GM23338 (cell line): ENCODE results near the gene LRRC27. TPM values are rescaled to one million over a fixed set of nuclear protein-coding genes. Genes with fewer than 3 reads are reported as not detected.

Experiments used
- ATAC-seq: fragments of 200-7000 bp; cut with Tn5 transposase; 3 replicates; pipeline ENCODE4 v1.9.1; 2020
- DNase-seq: peaks from one replicate; pipeline ENCODE4 v3.0.0-alpha.2; 2015; ENCODE audit warnings: low spot score
- H2AFZ ChIP-seq: fragments of 200-600 bp; sonication (generic); 2 replicates; pipeline ENCODE4 v1.8.0; 2016; ENCODE audit warnings: antibody characterized with exemption, mild to moderate bottlenecking, moderate library complexity
- H3F3A ChIP-seq: fragments of 200-600 bp; sonication (generic); replicated peaks from 2 replicates; pipeline ENCODE4 v1.8.0; 2017; ENCODE audit warnings: antibody characterized with exemption, mixed run types, low read depth
- H3K27ac ChIP-seq: fragments of 200-600 bp; sonication (generic); 2 replicates; pipeline ENCODE4 v1.6.1; 2016; ENCODE audit warnings: low read depth
- H3K27me3 ChIP-seq: fragments of 200-600 bp; sonication (generic); 2 replicates; pipeline ENCODE4 v1.8.0; 2016; ENCODE audit warnings: mild to moderate bottlenecking, mixed run types, moderate library complexity; ENCODE audit not compliant: insufficient read depth
- H3K36me3 ChIP-seq: fragments of 200-600 bp; sonication (generic); 2 replicates; pipeline ENCODE4 v1.8.0; 2016; ENCODE audit warnings: mild to moderate bottlenecking; ENCODE audit not compliant: insufficient read depth
- H3K4me1 ChIP-seq: fragments of 200-600 bp; sonication (generic); 2 replicates; pipeline ENCODE4 v1.8.0; 2016; ENCODE audit warnings: mild to moderate bottlenecking, moderate library complexity; ENCODE audit not compliant: insufficient read depth
- H3K4me2 ChIP-seq: fragments of 200-600 bp; sonication (generic); 2 replicates; pipeline ENCODE4 v1.7.1; 2017; ENCODE audit warnings: mixed run types
- H3K4me3 ChIP-seq: fragments of 200-600 bp; sonication (generic); 2 replicates; pipeline ENCODE4 v1.6.1; 2016; ENCODE audit warnings: mixed run types
- H3K79me2 ChIP-seq: fragments of 200-600 bp; sonication (generic); replicated peaks from 2 replicates; pipeline ENCODE4 v1.8.0; 2017; ENCODE audit warnings: mild to moderate bottlenecking; ENCODE audit not compliant: insufficient read depth
- H3K9me2 ChIP-seq: fragments of 200-600 bp; sonication (generic); 2 replicates; pipeline ENCODE4 v1.8.0; 2017; ENCODE audit not compliant: insufficient read depth
- H4K20me1 ChIP-seq: fragments of 200-600 bp; sonication (generic); replicated peaks from 2 replicates; pipeline ENCODE4 v1.8.0; 2017; ENCODE audit warnings: mild to moderate bottlenecking; ENCODE audit not compliant: insufficient read depth
- H3K27ac Mint-ChIP-seq: 2 replicates; pipeline ENCODE4 v1.8.0; 2020; ENCODE audit warnings: inconsistent platforms, mild to moderate bottlenecking, moderate library complexity, mixed read lengths
- H3K27me3 Mint-ChIP-seq: 3 replicates; pipeline ENCODE4 v1.8.0; 2022; ENCODE audit warnings: low read depth, mild to moderate bottlenecking, moderate library complexity, mixed read lengths, inconsistent platforms; ENCODE audit not compliant: insufficient read depth, poor library complexity
- H3K36me3 Mint-ChIP-seq: 3 replicates; pipeline ENCODE4 v1.8.0; 2021; ENCODE audit warnings: low read depth, mild to moderate bottlenecking, inconsistent platforms, moderate library complexity, mixed read lengths
- H3K4me1 Mint-ChIP-seq: 3 replicates; pipeline ENCODE4 v1.8.0; 2020; ENCODE audit warnings: mild to moderate bottlenecking, inconsistent platforms, mixed read lengths
- H3K4me3 Mint-ChIP-seq: 3 replicates; pipeline ENCODE4 v1.8.0; 2021; ENCODE audit warnings: moderate library complexity, mild to moderate bottlenecking, inconsistent platforms, mixed read lengths
- H3K9me3 Mint-ChIP-seq: 3 replicates; pipeline ENCODE4 v1.8.0; 2020; ENCODE audit warnings: moderate library complexity, mild to moderate bottlenecking, inconsistent platforms, mixed read lengths
- CREB1 ChIP-seq: fragments of 250-450 bp; sonication (Bioruptor Pico); IDR thresholded peaks from 2 replicates; pipeline ENCODE4 v1.5.0; 2020; ENCODE audit warnings: low read depth, mild to moderate bottlenecking, moderate library complexity
- EZH2phosphoT487 ChIP-seq: fragments of 200-600 bp; sonication (generic); IDR thresholded peaks from one replicate; pipeline ENCODE4 v1.8.1; 2018; ENCODE audit warnings: antibody characterized with exemption; ENCODE audit not compliant: unreplicated experiment
- JUNB ChIP-seq: IDR thresholded peaks from one replicate; pipeline ENCODE4 v1.6.1; 2016; ENCODE audit warnings: antibody characterized with exemption; ENCODE audit not compliant: unreplicated experiment
- NANOG ChIP-seq: IDR thresholded peaks from 2 replicates; pipeline ENCODE4 v1.6.1; 2016; ENCODE audit warnings: antibody characterized with exemption, borderline replicate concordance
- POLR2AphosphoS5 ChIP-seq: IDR thresholded peaks from 2 replicates; pipeline ENCODE4 v1.6.1; 2016; ENCODE audit warnings: antibody characterized with exemption, low read depth
- STAT1 ChIP-seq: IDR thresholded peaks from one replicate; pipeline ENCODE4 v1.6.1; 2016; ENCODE audit warnings: antibody characterized with exemption; ENCODE audit not compliant: unreplicated experiment
- ZNF114 ChIP-seq: fragments of 250-450 bp; sonication (Bioruptor Pico); IDR thresholded peaks from 2 replicates; pipeline ENCODE4 v1.5.0; 2020; ENCODE audit warnings: mild to moderate bottlenecking, moderate library complexity
- ZNF331 ChIP-seq: fragments of 250-450 bp; sonication (Bioruptor Pico); IDR thresholded peaks from 2 replicates; pipeline ENCODE4 v1.5.0; 2020; ENCODE audit warnings: low read depth, mild to moderate bottlenecking, moderate library complexity
- polyA plus RNA-seq: library from polyadenylated mRNA; unstranded; fragments of >200 nt; fragmentation: Nextera tagmentation; extraction: Ambion mirVana; gene quantifications from 2 replicates; pipeline ENCODE4 v1.2.1, GENCODE V29; 2016
- total RNA-seq: library from RNA; depleted of rRNA; stranded (reverse); fragments of >200 nt; shearing (Covaris generic); gene quantifications from 2 replicates; pipeline ENCODE4 v1.2.3, GENCODE V29; 2014
- TF ChIP-seq, protein P1 (sequence below), 2 experiments: fragments of 200-600 bp in 1 of 2; sonication (generic) in 1 of 2; conservative IDR thresholded peaks; 2 replicates each; pipeline versions ENCODE4 v1.5.1 to v1.6.1; 2016 to 2017; ENCODE audit warnings: antibody characterized with exemption in 2 of 2, low read depth in 2 of 2, mild to moderate bottlenecking in 2 of 2, moderate library complexity in 1 of 2
- TF ChIP-seq, protein P2 (sequence below): IDR thresholded peaks from one replicate; pipeline ENCODE4 v1.6.1; 2018; ENCODE audit warnings: antibody characterized with exemption; ENCODE audit not compliant: unreplicated experiment
- TF ChIP-seq, protein P3 (sequence below): IDR thresholded peaks from 2 replicates; pipeline ENCODE4 v1.6.1; 2016; ENCODE audit warnings: antibody characterized with exemption
- TF ChIP-seq, protein P4 (sequence below): fragments of 250-450 bp; sonication (Bioruptor Pico); IDR thresholded peaks from 2 replicates; pipeline ENCODE4 v1.5.0; 2020; ENCODE audit warnings: mild to moderate bottlenecking, moderate library complexity

Gene LRRC27
- total and polyA plus RNA-seq, 2 experiments from 2014 or later = 2.9 to 3.5 TPM

DNA sequence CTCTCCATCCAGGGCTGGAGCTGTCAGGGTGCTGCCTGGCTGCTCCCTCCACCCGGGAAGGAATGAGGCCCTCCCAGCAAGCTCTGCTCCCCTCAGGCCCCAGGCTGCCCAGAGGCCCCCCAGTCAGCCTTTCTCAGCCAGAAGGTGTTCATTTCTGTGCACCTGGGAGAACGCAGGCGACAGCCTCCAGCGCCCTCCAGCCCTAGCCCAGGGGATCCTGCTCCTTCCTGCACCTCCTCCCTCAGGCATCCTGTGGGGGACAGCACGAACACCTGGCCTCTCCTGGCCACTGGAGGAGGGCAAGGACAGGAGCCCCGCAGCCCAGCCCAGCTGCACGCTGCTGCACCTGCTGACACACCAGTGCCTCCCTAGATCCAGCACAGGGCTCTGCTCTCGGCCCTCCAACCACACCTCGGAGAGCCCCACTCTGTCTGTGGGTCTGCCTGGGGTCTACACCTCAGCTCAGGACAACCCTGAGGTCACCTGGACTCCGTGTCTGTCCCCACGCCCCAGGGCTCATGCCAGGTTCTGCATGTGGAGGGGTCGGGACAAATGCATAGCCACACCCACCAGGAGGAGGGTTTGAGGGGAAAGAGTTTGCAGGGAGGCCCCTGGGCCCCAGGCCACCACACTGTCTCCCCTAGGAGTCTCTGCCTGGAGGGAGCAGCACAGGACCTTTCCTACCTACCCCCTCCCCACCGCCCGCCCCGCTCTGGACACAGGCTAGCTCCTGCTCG, 57.6 kb downstream of the LRRC27 start:
- Mint-ChIP-seq H3K4me1 (peaks cover 6% of the 10 kb centered on the region), H3K27ac (no peak overlapping the region), H3K27me3 (peaks cover 14% of the 10 kb centered on the region), H3K36me3 (peaks cover 3% of the 10 kb centered on the region; the same call in 1 of the 3 replicates), H3K9me3 (peaks cover 5% of the 10 kb centered on the region; the same call in 1 of the 3 replicates), H3K4me3 (no peak overlapping the region)
- ATAC-seq = peak; percentile 53
- H2AFZ ChIP-seq = no peak overlapping the region
- H3K27ac ChIP-seq = no peak overlapping the region
- H3K4me2 ChIP-seq = peak overlapping the region; percentile 26; the same call in 1 of the 2 replicates
- H3K9me2 ChIP-seq = peaks cover 14% of the 10 kb centered on the region
- no peaks in the 10 kb centered on the region for H4K20me1 ChIP-seq
- TF ChIP-seq ZNF331 (no peak), NANOG (no peak), EZH2phosphoT487 (no peak), CREB1 (CRISPR knock-in tag) (no peak), JUNB (no peak), ZNF114 (CRISPR knock-in tag) (no peak), STAT1 (no peak), POLR2AphosphoS5 (no peak)
- TF ChIP-seq, protein P1, sequence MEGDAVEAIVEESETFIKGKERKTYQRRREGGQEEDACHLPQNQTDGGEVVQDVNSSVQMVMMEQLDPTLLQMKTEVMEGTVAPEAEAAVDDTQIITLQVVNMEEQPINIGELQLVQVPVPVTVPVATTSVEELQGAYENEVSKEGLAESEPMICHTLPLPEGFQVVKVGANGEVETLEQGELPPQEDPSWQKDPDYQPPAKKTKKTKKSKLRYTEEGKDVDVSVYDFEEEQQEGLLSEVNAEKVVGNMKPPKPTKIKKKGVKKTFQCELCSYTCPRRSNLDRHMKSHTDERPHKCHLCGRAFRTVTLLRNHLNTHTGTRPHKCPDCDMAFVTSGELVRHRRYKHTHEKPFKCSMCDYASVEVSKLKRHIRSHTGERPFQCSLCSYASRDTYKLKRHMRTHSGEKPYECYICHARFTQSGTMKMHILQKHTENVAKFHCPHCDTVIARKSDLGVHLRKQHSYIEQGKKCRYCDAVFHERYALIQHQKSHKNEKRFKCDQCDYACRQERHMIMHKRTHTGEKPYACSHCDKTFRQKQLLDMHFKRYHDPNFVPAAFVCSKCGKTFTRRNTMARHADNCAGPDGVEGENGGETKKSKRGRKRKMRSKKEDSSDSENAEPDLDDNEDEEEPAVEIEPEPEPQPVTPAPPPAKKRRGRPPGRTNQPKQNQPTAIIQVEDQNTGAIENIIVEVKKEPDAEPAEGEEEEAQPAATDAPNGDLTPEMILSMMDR (conservative IDR thresholded peaks at IDR 0.05; ENCODE audit: low read depth in 2 of 2) = no peak
- TF ChIP-seq, protein P2, sequence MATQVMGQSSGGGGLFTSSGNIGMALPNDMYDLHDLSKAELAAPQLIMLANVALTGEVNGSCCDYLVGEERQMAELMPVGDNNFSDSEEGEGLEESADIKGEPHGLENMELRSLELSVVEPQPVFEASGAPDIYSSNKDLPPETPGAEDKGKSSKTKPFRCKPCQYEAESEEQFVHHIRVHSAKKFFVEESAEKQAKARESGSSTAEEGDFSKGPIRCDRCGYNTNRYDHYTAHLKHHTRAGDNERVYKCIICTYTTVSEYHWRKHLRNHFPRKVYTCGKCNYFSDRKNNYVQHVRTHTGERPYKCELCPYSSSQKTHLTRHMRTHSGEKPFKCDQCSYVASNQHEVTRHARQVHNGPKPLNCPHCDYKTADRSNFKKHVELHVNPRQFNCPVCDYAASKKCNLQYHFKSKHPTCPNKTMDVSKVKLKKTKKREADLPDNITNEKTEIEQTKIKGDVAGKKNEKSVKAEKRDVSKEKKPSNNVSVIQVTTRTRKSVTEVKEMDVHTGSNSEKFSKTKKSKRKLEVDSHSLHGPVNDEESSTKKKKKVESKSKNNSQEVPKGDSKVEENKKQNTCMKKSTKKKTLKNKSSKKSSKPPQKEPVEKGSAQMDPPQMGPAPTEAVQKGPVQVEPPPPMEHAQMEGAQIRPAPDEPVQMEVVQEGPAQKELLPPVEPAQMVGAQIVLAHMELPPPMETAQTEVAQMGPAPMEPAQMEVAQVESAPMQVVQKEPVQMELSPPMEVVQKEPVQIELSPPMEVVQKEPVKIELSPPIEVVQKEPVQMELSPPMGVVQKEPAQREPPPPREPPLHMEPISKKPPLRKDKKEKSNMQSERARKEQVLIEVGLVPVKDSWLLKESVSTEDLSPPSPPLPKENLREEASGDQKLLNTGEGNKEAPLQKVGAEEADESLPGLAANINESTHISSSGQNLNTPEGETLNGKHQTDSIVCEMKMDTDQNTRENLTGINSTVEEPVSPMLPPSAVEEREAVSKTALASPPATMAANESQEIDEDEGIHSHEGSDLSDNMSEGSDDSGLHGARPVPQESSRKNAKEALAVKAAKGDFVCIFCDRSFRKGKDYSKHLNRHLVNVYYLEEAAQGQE = no peak
- TF ChIP-seq, protein P3, sequence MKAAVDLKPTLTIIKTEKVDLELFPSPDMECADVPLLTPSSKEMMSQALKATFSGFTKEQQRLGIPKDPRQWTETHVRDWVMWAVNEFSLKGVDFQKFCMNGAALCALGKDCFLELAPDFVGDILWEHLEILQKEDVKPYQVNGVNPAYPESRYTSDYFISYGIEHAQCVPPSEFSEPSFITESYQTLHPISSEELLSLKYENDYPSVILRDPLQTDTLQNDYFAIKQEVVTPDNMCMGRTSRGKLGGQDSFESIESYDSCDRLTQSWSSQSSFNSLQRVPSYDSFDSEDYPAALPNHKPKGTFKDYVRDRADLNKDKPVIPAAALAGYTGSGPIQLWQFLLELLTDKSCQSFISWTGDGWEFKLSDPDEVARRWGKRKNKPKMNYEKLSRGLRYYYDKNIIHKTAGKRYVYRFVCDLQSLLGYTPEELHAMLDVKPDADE = no peak
- TF ChIP-seq, protein P4, sequence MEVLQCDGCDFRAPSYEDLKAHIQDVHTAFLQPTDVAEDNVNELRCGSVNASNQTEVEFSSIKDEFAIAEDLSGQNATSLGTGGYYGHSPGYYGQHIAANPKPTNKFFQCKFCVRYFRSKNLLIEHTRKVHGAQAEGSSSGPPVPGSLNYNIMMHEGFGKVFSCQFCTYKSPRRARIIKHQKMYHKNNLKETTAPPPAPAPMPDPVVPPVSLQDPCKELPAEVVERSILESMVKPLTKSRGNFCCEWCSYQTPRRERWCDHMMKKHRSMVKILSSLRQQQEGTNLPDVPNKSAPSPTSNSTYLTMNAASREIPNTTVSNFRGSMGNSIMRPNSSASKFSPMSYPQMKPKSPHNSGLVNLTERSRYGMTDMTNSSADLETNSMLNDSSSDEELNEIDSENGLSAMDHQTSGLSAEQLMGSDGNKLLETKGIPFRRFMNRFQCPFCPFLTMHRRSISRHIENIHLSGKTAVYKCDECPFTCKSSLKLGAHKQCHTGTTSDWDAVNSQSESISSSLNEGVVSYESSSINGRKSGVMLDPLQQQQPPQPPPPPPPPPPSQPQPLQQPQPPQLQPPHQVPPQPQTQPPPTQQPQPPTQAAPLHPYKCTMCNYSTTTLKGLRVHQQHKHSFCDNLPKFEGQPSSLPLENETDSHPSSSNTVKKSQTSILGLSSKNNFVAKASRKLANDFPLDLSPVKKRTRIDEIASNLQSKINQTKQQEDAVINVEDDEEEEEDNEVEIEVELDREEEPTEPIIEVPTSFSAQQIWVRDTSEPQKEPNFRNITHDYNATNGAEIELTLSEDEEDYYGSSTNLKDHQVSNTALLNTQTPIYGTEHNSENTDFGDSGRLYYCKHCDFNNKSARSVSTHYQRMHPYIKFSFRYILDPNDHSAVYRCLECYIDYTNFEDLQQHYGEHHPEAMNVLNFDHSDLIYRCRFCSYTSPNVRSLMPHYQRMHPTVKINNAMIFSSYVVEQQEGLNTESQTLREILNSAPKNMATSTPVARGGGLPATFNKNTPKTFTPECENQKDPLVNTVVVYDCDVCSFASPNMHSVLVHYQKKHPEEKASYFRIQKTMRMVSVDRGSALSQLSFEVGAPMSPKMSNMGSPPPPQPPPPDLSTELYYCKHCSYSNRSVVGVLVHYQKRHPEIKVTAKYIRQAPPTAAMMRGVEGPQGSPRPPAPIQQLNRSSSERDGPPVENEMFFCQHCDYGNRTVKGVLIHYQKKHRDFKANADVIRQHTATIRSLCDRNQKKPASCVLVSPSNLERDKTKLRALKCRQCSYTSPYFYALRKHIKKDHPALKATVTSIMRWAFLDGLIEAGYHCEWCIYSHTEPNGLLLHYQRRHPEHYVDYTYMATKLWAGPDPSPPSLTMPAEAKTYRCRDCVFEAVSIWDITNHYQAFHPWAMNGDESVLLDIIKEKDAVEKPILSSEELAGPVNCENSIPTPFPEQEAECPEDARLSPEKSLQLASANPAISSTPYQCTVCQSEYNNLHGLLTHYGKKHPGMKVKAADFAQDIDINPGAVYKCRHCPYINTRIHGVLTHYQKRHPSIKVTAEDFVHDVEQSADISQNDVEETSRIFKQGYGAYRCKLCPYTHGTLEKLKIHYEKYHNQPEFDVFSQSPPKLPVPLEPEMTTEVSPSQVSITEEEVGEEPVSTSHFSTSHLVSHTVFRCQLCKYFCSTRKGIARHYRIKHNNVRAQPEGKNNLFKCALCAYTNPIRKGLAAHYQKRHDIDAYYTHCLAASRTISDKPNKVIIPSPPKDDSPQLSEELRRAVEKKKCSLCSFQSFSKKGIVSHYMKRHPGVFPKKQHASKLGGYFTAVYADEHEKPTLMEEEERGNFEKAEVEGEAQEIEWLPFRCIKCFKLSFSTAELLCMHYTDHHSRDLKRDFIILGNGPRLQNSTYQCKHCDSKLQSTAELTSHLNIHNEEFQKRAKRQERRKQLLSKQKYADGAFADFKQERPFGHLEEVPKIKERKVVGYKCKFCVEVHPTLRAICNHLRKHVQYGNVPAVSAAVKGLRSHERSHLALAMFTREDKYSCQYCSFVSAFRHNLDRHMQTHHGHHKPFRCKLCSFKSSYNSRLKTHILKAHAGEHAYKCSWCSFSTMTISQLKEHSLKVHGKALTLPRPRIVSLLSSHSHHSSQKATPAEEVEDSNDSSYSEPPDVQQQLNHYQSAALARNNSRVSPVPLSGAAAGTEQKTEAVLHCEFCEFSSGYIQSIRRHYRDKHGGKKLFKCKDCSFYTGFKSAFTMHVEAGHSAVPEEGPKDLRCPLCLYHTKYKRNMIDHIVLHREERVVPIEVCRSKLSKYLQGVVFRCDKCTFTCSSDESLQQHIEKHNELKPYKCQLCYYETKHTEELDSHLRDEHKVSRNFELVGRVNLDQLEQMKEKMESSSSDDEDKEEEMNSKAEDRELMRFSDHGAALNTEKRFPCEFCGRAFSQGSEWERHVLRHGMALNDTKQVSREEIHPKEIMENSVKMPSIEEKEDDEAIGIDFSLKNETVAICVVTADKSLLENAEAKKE = no peak
- H3K36me3 ChIP-seq = no peaks in the 10 kb centered on the region
- no peak overlapping the region for H3K4me3 ChIP-seq
- H3K79me2 ChIP-seq = no peaks in the 10 kb centered on the region
- no peaks in the 10 kb centered on the region for H3K27me3 ChIP-seq
- H3F3A ChIP-seq = no peaks in the 10 kb centered on the region
- DNase-seq = peak; percentile 55
- H3K4me1 ChIP-seq = peaks cover 9% of the 10 kb centered on the region; the same call in 1 of the 2 replicates
